ENCODE results near the gene ITPKC.

Gene ITPKC

DNA sequence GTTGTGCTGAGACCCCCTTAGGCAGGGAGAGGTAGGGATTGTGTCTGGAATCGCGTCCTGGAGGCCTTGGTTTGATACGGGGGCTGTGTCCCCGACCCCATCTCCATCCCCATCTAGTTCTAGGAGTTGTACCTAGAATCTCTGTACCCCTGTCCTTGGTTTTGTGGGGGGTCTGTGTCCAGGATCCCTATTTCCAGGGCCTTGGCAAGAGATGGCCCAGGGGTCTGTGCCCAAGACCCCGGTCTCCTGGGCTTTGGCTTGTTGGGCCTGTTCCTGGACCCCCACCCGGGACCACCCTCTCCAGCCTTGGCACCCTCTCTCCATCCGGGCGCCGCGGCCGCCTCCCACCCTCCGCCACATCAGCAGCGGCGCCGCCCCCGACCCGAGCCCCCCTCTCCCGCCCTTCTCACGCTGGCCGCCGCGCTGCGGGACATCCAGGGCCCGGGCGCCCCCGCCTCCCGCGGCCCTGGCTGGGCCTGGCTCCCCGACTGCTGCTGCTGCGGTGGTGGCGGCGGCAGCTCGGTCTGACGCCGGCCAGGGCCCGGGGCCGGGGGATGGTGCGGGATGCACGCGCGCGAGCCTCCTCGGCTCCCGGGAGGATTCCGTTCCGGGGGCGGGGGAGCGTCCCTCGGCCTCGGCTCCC lies 26.7 kb upstream of the ITPKC start, which contains the start of gene NUMBL:
TSS of gene NUMBL (minus strand) at position 602 of the 643 bp plus-strand sequence. CDS start at position 434, 168 bp downstream.
- no peak for DNase-seq (ENCODE audit: extremely low read depth in 1 of 2, low read depth in 1 of 2)

DNA sequence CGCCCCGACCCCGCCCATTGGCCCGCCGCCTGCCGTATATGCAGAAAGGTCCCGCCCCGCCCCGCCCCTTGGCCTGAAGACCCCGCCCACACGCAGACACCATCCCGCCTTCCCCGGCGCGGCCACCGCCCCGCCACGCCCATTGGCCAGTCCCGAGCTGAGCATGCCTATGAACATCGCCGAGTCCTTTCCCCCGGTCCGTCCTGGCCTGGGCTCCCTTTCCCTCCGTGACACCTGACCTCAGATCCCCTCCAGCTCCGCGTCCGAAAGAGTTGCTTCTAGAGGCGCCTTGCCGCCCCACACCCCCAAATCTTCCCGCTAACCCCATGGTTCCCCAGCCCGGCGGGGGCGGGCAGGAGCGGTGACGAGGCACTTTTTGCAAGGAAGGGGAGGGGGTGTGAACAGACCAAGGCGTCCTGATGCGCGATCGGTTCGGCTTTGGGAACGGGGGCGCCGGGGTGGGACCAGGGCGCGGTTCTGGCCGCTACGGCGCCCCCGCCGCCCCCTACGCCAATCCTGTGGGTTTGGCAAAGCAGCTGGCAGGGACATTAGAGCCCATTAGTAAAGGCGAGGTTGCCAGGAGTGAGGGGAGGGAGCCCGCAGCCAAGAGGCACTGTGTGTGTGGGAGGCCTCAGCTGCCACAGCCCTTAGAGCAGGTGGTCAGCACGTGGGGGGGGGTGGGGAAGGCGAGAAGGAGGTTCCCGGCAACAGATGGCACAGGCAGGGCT lies 26.1 kb upstream of the ITPKC start:
- peak; percentile 59 to 81 for DNase-seq (ENCODE audit: extremely low read depth in 1 of 2, low read depth in 1 of 2)

DNA sequence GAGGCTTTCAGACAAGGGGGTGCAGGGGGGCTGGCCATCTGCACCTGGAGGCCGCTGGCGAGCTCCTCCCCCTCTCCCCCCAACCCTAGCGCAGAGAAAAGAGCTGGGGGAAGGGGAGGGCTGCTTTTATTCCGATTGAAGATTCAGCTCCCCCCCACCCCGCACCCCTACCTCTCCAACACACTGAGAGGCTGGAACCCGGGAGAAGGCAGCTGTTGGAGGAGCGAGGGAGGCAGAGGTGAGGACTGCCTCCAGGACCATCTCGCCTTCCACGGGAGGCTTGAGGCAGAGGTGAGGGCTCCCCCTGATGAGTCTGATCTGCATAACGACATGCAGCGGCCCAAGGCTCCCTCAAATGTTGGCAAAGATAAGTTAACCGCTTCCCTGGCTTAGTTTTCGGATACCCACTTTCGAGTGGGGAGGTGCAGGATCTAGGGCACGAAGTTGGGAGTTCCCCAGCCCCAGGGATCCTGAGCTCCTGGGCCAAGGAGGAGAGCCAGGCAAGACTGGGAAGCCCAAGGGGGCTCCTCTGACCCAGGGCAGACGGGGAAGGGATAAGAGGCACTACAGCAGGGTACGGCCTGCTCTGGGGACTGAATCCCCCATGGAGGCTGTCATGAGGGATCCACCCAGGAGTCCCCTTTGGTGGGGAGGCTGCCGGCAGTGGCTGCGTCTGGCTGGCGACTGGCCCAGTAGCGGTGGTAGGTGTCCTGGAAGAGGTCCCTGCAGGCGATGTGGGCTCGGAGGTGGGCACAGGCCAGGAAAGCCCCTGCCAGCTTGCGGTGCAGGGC lies 25.3 kb upstream of the ITPKC start:
- DNase-seq (ENCODE audit: extremely low read depth in 1 of 2, low read depth in 1 of 2) = no peak

DNA sequence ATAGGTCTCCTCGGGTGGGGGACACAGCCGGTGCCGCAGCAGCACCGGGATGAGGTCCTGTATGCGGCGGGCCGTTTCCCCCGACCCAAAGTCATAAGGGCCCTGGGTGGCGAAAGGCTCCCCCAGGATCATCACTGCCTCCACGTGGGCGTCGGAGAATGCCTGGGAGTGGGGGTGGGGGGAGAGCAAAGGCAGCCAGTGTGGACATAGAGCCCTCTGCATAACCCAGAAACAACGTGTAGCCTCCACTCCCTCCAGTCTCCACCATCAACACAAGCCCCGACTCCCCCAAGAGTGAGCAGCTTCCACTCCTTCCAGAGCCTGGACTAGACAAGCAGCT lies 24.7 kb upstream of the ITPKC start:
- no peak for DNase-seq (ENCODE audit: extremely low read depth in 1 of 2, low read depth in 1 of 2)

DNA sequence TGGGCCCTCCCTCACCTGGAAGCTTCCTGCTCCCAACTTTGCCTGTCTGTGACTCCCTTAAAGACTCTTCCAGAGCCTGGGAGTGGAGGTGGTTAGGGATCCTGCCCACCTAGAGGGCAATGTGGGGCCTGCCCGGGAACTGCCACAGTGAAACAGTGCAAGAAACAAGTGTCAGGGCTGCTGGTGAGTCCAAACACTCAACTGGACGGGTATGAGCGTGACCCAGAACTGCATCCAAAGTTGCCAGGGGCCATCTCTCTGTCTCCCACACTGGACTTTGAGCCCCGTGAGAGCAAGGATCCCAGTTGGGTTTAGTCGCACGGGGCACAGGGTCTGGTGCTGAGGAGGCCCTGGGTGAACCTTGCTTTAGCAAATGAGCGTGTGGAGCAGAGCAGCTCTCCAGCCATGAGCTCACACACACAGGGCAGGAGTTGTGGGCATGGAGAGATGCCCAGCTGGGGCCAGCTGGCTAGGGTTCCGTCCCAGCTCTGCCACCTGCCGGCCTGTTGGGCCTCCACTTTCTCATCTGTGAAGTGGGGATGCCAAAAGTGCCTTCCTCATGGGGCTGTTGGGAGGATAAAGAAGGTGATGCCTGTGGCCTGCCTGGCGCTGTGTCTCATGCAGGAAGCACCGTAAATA lies 23.6 kb upstream of the ITPKC start:
- DNase-seq (ENCODE audit: extremely low read depth in 1 of 2, low read depth in 1 of 2) = no peak

DNA sequence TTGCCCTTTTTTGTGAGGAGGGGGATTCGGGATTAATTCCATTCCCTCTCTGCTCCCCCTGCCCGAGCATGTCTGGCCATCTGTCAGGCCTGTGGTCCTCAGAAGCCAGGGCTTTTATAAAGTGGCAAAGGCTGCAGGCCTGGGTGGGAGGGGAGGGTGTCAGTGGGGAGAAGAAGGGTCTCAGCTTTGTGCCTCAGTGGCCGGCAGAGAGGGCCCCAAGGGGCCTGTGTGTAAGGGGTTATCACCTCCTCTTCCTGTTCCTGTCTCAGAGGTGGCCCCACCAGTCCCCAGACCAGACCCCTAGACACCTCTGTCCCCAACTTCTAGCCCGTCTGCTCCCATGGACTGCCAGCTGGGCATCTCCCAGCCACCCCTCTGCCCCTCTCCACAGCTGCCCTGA lies 23.0 kb upstream of the ITPKC start:
- DNase-seq (ENCODE audit: extremely low read depth in 1 of 2, low read depth in 1 of 2) = no peak

DNA sequence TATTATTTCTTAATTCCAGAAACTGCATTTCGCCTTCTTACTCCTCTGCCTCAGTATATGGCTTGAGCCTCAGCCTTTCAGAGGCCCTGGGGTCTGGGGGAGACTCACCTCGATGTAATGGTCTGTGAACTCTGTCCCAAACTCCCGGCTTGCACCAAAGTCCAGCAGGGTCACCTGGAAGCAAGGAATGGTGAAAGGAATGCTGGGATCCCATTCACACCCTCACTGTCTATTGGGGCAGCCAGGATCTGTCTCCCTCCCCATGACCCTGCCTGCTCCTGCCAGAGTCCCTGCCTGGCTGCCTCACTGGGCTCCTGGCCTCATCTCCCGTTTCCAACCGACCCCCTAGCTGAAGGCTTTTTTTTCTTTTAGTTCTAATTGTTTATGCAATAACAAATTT lies 21.0 kb upstream of the ITPKC start:
- DNase-seq (ENCODE audit: extremely low read depth in 1 of 2, low read depth in 1 of 2) = no peak

DNA sequence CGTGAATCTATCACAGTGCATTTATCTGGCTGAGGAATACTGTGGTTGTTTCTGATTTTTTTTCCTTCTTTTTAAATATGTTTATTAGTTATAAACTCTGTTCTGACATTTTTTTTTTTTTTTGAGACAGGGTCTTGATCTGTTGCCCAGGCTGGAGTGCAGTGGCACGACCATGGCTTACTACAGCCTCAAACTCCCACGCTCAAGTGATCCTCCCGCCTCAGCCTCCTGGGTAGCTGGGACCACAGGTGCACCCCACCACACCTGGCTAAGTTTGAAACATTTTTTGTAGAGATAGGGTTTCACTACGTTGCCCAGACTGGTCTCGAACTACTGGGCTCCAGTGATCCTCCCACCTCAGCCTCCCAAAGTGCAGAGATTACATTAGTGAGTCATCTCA lies 19.9 kb upstream of the ITPKC start:
- DNase-seq (ENCODE audit: extremely low read depth in 1 of 2, low read depth in 1 of 2) = no peak

DNA sequence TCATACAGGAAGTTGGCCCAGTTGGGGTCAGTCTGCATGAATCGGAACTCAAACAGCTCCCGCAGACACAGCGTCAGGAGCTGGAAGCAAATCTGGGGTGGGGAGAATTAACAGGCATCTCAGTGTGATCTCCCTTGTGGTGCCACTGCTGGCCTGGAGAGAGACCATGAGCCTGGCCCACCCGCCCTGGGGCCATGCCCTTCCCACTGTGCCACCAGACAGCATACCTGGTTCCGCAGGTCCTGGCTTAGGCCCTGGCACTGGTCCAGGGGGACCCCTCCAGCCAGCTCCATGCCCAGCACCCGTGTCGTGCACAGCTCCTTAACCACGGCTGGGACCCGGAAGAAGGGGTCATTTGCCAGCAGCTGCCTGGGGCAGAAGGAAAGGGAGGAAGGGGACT lies 16.8 kb upstream of the ITPKC start:
- no peak for DNase-seq (ENCODE audit: extremely low read depth in 1 of 2, low read depth in 1 of 2)

DNA sequence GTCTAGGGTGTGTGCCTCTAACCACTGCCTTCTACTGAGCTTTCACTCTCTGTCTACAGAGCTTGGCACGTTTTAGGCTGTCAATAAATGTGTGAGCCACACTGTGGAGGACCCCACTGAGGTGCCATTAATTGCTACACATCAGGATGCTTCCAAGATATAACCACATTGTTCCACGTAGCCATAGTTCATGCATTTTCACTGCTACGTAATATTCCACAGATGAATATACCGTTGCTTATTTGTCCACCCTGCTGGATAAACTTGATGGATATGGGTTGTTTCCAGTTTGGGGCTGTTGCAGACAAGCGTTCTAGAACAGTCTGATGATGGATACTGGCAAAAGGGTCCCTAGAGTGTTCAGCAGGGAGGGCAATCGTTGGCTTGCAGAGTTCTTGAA lies 15.2 kb upstream of the ITPKC start:
- DNase-seq (ENCODE audit: extremely low read depth in 1 of 2, low read depth in 1 of 2) = no peak

DNA sequence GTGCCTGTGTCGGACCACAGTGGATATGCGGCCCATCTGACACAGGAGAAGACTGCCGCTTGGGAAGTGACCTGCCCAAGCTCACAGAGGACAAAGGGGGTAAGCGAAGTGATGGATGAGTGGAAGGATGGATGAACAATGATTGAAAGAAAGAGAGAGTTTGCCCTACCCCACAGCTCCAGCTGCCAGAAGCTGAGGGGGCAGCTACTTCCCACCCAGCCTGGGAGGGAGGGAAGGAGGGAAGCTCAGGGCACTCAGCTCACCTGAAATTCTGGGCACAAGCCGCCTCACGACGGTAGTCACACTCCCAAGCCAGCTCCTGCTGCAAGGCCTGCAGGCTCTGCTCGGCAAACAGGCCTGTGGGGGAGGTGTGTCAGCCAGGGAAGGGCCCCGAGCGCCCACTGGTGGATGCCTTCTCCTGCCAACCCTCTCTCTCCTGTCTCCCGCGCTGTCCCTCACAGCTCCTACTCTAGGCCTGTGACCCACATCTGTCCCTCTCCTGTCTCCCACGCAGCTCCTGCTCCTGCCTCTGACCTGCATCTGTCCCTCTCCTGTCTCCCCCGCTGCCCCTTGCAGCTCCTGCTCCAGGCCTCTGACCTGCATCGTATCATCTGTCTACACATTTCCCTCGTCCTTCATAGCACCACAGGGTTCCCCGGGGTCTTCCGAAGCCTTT lies 14.4 kb upstream of the ITPKC start:
- DNase-seq (ENCODE audit: extremely low read depth in 1 of 2, low read depth in 1 of 2) = no peak

DNA sequence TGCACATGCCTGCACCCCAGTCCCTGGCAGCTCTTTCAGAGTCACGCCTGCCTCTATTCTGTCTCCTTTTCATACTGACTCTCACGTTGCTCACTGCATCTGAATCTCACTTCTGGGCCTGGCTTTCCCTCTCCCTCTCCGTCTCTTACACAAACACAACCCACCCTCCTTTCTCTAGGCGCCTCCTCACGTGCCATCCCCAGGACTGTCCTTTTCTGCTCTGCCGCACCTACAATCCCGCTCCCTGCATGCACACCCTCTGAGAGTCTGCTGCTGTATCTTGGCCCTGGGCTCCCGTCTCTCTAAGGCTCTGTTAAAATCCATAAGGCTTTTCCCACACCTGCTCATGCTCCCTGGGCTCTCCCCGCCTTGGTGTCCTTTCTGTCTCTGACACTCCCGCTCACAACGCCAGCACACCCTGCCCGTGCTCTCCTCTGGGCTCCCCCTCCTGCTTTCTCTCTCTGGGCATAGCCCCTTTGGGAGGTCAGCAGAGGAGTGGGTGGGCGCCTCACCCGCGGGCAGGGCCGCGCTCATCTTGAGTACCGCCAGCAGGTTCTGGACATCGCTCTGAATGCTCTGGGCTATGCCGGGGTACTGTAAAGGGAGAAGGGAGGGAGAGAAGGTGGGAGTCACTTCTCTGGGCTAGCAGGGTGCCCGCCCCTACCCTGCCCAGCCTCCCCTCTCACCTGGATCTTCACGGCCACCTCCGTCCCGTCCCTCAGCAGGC lies 13.7 kb upstream of the ITPKC start:
- DNase-seq (ENCODE audit: extremely low read depth in 1 of 2, low read depth in 1 of 2) = no peak

DNA sequence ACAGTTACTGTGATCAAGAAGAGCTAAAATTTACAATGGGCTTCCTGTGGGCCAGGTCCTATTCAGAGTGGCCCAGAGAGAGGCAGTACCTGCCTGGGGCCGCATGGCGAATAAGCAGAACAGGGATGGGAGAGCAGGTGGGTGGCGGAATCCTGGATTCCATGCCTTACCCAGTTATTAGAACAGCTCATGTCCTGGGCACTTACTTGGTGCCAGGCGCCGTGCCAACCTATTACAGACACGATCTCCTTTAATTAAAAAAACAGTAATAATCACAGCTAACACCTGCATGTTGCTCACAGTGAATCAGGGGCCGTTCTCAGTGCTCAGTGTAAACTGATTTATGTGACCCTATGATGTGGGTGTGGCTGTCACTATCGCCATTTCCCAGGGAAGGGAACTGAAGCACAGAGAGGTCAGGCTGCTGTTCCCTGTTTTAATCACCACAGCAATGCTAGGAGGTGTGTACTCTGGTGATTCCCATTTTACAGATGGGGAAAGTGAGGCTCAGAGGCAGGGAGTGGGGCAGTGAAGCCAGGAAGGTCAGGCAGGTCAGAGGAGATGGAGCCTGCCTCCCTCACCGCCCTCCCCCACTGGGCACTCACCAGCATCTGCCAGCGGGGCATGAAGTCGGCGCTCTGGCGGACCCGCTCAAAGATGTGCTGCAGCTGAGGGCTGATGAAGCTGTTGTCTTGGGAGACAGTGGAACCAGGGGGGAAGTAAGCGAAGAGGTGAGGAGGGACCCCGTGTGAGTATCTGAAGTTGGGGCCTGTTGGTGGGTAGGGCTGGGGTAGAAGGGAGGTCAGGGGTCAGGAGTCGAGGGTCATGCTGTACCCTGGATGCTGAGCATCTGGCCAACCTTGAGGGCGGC lies 12.2 kb upstream of the ITPKC start:
- DNase-seq (ENCODE audit: extremely low read depth in 1 of 2, low read depth in 1 of 2) = no peak

DNA sequence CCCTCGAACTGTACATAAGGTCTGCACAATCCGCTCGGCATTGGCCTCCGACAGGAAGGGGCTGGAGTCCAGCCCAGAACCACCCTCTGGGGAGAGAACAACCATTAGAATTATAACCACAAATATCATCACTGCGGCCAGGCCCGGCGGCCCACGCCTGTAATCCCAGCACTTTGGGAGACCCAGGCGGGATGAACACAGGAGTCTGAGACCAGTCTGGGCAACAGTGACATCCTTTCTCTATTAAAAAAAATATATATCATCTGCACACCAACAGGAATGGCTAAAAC lies 11.6 kb upstream of the ITPKC start:
- no peak for DNase-seq (ENCODE audit: extremely low read depth in 1 of 2, low read depth in 1 of 2)

DNA sequence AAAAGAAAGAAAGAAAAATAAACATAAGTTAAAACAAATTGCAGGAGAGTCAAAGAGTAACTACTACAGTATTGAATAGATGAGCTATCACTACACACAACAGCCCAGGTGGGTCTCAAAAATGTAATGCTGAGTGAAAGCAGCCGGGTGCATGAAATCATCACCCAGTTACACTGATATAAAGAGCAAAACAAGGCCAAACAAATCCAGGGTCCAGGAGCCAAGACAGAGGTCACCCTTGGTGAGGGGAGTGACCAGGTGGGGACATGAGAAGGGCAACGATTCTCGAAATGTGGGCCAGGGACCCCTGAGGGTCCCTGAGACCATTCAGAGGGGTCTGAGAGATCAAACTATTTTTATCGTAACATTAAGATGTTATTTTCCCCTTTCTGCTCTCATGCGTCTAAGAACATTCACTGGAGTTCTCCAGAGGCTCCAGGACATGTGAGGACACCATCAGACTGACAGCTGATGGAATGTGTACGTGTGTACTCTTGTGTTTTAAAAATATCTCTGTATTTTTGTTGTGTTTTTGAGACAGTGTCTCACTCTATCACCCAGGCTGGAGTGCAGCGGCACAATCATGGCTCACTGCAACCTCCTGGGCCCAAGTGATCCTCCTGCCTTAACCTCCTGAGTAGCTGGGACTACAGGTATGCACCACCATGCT lies 10.8 kb upstream of the ITPKC start:
- DNase-seq (ENCODE audit: extremely low read depth in 1 of 2, low read depth in 1 of 2) = no peak

DNA sequence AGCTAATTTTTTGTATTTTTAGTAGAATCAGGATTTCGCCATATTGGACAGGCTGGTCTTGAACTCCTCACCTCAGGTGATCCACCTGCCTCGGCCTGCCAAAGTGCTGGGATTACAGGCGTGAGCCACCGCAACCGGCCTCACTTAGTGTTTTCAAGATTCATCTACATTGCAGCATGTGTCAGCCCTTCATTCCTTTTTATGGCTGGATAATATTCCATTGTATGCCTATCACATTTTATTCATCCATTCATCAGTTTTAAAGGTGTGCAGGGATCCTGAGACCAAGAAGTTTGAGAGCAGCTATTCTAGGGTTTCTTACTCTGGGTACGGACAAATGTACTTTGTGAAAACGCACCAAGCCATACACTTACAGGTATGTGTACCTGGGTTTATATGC lies 9.3 kb upstream of the ITPKC start:
- DNase-seq (ENCODE audit: extremely low read depth in 1 of 2, low read depth in 1 of 2) = no peak

DNA sequence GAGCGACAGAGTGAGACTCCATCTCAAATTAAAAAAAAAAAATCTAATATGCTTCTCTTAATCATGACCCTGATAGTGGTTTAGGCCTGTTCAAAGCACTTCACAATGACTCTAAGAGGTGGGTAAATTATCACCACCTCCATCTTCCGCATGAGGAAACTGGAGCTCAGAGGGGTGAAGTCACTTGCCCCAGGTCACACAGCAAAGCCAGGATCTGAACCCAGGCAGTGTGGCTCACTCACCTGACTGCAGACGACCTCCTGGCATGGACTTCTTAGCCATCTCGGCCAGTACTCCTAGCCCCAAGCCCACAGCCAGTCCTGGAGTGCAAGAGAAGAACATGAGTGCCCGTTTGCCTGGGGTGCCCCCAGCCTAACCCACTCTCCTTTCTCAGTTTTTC lies 7.1 kb upstream of the ITPKC start:
- no peak for DNase-seq (ENCODE audit: extremely low read depth in 1 of 2, low read depth in 1 of 2)

DNA sequence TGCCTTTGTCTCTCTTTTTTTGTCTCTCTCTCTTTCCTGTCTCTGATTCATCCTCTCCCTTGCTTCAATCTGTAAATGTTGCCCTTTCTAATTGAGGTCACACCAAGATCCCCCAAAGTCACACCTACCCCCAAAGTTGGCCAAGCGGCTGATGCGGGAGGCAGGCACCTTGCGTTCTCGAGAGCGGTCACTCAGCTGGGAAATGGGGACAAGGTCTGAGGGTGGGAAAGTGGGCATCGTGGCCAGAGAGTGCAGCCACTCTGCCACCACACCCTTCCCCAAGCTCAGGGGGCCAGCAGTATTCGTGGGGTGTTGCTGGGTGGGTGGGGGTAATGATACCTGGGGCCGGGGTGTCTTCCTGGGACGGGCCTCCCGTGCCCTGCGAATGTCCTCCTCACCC lies 3.0 kb upstream of the ITPKC start:
- DNase-seq (ENCODE audit: extremely low read depth in 1 of 2, low read depth in 1 of 2) = no peak
